Transverse colon (tissue), 4 donors: ENCODE data around the gene PPM1B.

Experiments used
- CTCF ChIP-seq, 5 experiments: fragments of 200-600 bp in 3 of 5; fragments of 450-650 bp in 2 of 5; sonication (generic) in 3 of 5; IDR thresholded peaks; 1 replicate in 2 of 5; 2 replicates in 3 of 5; pipeline ENCODE4 v1.5.1; 2016 to 2017; ENCODE audit warnings: antibody characterized with exemption in 5 of 5, inconsistent platforms in 3 of 5, mild to moderate bottlenecking in 2 of 5, moderate library complexity in 1 of 5
- EP300 ChIP-seq: sonication (generic); formaldehyde crosslinking; IDR thresholded peaks from one replicate; pipeline ENCODE4 v1.6.1; 2017; ENCODE audit warnings: antibody characterized with exemption, low read depth
- POLR2A ChIP-seq: fragments of 450-650 bp; IDR thresholded peaks from one replicate; pipeline ENCODE4 v1.6.1; 2016; ENCODE audit warnings: antibody characterized with exemption, mild to moderate bottlenecking, moderate library complexity
- POLR2AphosphoS5 ChIP-seq, 3 donors: sonication (generic); formaldehyde crosslinking; IDR thresholded peaks; one replicate each; pipeline ENCODE4 v1.6.1; 2016; ENCODE audit warnings: antibody characterized with exemption in 3 of 3

GRCh38 chr2:44131177-44131576, 37.5 kb upstream of the PPM1B start:
- TF ChIP-seq CTCF (IDR thresholded peaks at IDR 0.05) (no peak), POLR2AphosphoS5 (IDR thresholded peaks at IDR 0.05) (no peak), POLR2A (no peak), EP300 (no peak)
